Testis (tissue), 3 donors: ENCODE results near the gene CHN2. TPM values are rescaled to one million over a fixed set of nuclear protein-coding genes. Genes with fewer than 3 reads are reported as not detected.

Experiments
- DNase-seq: peaks from one replicate; pipeline ENCODE4 v3.0.0-alpha.2; 2019
- H3K27ac ChIP-seq, 2 donors: fragments of 200-600 bp; sonication (generic); one replicate each; pipeline ENCODE4 v1.5.1; 2019
- H3K27me3 ChIP-seq: fragments of 200-600 bp; sonication (generic); one replicate; pipeline ENCODE4 v1.5.1; 2019
- H3K36me3 ChIP-seq: fragments of 200-600 bp; sonication (generic); one replicate; pipeline ENCODE4 v1.5.1; 2017; ENCODE audit warnings: low read depth; ENCODE audit errors: missing control alignments
- H3K4me1 ChIP-seq: fragments of 200-600 bp; sonication (generic); one replicate; pipeline ENCODE4 v1.5.1; 2019
- H3K4me3 ChIP-seq, 2 donors: fragments of 200-600 bp; sonication (generic); one replicate each; pipeline ENCODE4 v1.5.1; 2017 to 2019
- H3K9me3 ChIP-seq: fragments of 200-600 bp; sonication (generic); one replicate; pipeline ENCODE4 v1.5.1; 2017
- POLR2A ChIP-seq: fragments of 450-650 bp; IDR thresholded peaks from one replicate; pipeline ENCODE4 v1.6.1; 2017; ENCODE audit warnings: antibody characterized with exemption, mild to moderate bottlenecking, moderate library complexity
- WGBS, 2 donors: methylation state at CpG; one replicate each; pipeline ENCODE4 v1.1.5; 2018; 5-methylcytosine and 5-hydroxymethylcytosine counted together
- intact Hi-C: fragments of 100-400 bp; cut with DNase I; formaldehyde crosslinking; loops from one replicate; pipeline ENCODE4 v1.15.1; 2023; ENCODE audit warnings: low total_unique reads
- polyA plus RNA-seq: library from polyadenylated mRNA; stranded (reverse); fragments of 350-450 nt; fragmentation: Illumina TruSeq; extraction: RNeasy Lipid Tissue Mini Kit (QIAGEN cat#74804); gene quantifications from one replicate; pipeline ENCODE4 v1.2.3, GENCODE V29; 2014; ENCODE audit warnings: low read depth, low replicate concordance; ENCODE audit not compliant: insufficient read depth
- total RNA-seq, 2 donors: library from RNA; depleted of rRNA; stranded (reverse); fragments of >200 nt; gene quantifications; one replicate each; pipeline ENCODE4 v1.2.3, GENCODE V29; 2016
- TF ChIP-seq, protein P1 (sequence below), 3 experiments: fragments of 450-650 bp in 2 of 3; fragments of 200-600 bp in 1 of 3; sonication (generic) in 1 of 3; IDR thresholded peaks; one replicate each; pipeline ENCODE4 v1.5.1; 2016 to 2019; ENCODE audit warnings: antibody characterized with exemption in 3 of 3, mild to moderate bottlenecking in 2 of 3, moderate library complexity in 1 of 3

Gene CHN2
- total and polyA plus RNA-seq, 3 donors from 2014 or later = 8.6 to 27.4 (median 15.1) TPM

DNA sequence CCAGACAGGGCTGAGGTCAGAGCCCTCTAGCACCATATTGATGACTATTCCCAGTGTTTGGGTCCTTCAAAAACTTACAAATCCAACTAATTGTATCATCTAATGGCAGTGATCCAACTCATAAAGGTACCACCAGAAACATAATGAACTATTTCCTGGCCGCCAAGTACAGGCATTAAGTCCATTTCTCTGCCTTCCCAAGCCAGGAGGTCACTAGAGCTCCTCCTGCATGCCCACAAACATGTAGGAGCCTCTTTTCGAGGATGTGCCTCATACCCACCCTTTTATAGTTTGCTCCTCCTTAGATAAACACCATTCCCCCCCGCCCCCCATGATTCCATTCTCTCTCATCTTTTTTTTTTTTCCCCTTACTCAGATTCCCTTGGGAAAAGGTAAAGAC lies 91.3 kb downstream of the CHN2 start:
- no peaks in the 10 kb centered on the region for H3K9me3 ChIP-seq
- WGBS, 2 donors = 90 to 96% methylated on average over 3 of the region's 3 CpGs
- no peak for TF ChIP-seq POLR2A
- TF ChIP-seq, protein P1, sequence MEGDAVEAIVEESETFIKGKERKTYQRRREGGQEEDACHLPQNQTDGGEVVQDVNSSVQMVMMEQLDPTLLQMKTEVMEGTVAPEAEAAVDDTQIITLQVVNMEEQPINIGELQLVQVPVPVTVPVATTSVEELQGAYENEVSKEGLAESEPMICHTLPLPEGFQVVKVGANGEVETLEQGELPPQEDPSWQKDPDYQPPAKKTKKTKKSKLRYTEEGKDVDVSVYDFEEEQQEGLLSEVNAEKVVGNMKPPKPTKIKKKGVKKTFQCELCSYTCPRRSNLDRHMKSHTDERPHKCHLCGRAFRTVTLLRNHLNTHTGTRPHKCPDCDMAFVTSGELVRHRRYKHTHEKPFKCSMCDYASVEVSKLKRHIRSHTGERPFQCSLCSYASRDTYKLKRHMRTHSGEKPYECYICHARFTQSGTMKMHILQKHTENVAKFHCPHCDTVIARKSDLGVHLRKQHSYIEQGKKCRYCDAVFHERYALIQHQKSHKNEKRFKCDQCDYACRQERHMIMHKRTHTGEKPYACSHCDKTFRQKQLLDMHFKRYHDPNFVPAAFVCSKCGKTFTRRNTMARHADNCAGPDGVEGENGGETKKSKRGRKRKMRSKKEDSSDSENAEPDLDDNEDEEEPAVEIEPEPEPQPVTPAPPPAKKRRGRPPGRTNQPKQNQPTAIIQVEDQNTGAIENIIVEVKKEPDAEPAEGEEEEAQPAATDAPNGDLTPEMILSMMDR (IDR thresholded peaks at IDR 0.05) = no peak
- H3K27ac ChIP-seq = no peak overlapping the region
- no peak overlapping the region for H3K4me3 ChIP-seq
- no peaks in the 10 kb centered on the region for H3K27me3 ChIP-seq
- intact Hi-C loops = no loop called here
- no peak for DNase-seq
- no peaks in the 10 kb centered on the region for H3K4me1 ChIP-seq
- H3K36me3 ChIP-seq = no peaks in the 10 kb centered on the region

DNA sequence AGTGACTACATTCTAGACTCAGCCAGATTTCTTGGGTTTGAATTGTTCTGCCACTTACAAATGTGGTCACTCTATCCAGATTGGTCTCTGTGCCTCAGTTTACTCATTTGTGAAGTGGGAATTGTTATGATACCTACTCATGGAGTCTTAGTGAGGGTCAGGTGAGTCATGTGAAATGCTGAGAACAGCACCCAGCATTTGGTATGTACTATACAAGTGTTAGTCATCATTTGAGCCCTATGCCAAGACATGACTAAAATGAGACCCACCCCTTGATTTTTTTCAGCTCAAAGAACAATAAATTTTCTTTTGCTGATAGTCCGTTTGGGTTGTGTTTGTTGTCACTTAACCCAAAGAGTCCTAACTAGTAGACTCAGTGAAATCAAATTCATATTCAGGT lies 92.8 kb downstream of the CHN2 start:
- no peaks in the 10 kb centered on the region for H3K4me1 ChIP-seq
- no peak overlapping the region for H3K27ac ChIP-seq
- intact Hi-C loops = no loop called here
- DNase-seq = no peak
- no peaks in the 10 kb centered on the region for H3K9me3 ChIP-seq
- H3K27me3 ChIP-seq = no peaks in the 10 kb centered on the region
- TF ChIP-seq, protein P1 (IDR thresholded peaks at IDR 0.05) = no peak
- TF ChIP-seq POLR2A = no peak
- H3K36me3 ChIP-seq = no peaks in the 10 kb centered on the region
- H3K4me3 ChIP-seq = no peak overlapping the region
- WGBS, 2 donors = 63 to 68% methylated on average over 1 of the region's 1 CpG

DNA sequence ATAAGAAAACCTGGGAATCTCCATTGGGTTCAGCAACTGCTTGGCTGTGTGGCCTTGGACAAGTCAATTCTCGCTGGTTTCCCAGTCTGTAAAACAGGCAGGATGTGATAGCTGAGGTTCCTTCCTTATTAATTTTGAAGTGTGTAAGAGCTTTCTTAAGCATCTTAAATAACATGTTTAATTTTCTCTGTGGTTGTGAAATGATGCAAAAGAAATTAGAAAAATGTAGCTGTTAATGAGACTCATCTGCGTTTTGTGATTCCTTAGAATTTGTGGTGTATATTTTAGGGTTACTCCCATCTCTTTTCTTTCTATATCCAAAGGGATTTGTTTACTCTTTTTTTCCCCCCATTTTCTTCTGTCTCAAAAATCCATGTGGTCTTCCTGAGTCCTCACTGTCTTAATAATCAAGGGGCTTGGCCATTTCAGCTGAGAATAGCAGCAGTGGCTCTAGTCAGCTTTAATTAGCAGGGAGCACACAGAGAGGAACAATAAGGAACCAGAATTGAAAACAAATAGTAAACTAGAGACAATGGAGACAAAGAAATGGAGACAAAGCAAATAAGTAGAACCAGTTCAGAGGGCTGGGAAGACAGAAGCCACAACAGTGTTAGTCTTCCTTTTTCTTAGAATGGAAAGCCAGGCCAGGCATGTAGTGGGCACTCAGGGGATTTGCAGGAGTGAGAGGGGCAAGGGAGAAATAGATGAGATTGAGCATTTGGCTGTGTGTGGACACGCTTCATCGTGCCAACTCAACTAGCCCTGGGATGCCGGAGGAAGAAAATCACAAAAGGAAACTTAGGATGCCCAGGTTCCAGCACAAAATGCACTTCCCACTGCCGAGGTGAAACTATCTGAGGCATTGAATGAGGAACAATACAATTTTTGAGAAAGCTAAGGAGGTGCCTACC lies 93.9 kb downstream of the CHN2 start:
- 92 to 95% methylated on average over 6 of the region's 6 CpGs for WGBS, 2 donors
- TF ChIP-seq, protein P1 (IDR thresholded peaks at IDR 0.05) = no peak
- no peak for TF ChIP-seq POLR2A
- intact Hi-C loops = no loop called here
- Histone ChIP-seq H3K4me1 (no peaks in the 10 kb centered on the region), H3K9me3 (no peaks in the 10 kb centered on the region), H3K36me3 (no peaks in the 10 kb centered on the region), H3K27ac (no peak overlapping the region), H3K4me3 (no peak overlapping the region), H3K27me3 (no peaks in the 10 kb centered on the region)
- DNase-seq = no peak

DNA sequence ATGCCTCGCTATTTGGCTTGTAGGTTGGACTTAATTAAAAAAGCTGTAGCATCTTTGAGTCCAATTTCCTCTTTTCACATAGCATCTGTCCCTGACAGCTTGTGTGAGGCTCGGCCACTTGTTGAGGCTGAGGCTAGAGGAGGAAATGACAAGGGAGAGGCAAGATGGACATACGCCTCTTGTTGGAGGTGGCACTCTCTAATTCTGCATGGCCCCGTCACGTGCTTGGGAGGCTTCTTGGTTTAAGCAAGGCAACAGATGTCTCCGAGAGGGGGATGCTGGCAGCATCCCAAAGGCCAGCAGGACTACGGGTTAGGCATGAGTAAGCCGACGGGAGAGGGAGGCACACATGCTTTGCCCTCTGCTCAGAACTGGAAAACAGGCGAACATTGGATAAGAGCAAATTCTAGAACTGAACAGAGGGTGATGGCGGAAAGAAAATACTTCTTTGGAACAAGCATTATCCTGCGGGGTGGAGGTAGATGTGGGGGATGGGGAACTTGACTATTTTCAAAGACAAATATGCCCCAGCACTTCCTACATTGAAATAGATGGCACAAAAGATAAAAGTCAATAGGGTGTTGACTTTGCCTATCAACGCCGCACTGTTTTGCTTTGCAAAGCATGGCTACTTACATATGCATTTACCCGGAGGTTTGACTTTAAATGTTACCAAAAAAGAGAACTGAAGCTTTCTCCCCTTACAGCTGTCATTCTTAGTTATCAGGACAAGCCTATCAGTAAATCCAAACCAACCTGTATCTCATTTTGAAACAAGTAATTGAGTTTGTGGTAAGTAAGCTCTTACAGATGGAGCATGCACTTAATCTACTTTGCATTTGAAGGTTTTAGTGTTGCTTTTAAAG lies 94.8 kb downstream of the CHN2 start:
- no peaks in the 10 kb centered on the region for H3K9me3 ChIP-seq
- no peak overlapping the region for H3K27ac ChIP-seq
- no peak for TF ChIP-seq POLR2A
- TF ChIP-seq, protein P1 (IDR thresholded peaks at IDR 0.05) = no peak
- 78 to 79% methylated on average over 15 of the region's 15 CpGs for WGBS, 2 donors
- intact Hi-C loops = no loop called here
- H3K36me3 ChIP-seq = no peaks in the 10 kb centered on the region
- H3K4me3 ChIP-seq = no peak overlapping the region
- H3K27me3 ChIP-seq = no peaks in the 10 kb centered on the region
- H3K4me1 ChIP-seq = no peaks in the 10 kb centered on the region
- no peak for DNase-seq
